Stomach (tissue), 9 donors: Measurements from ENCODE around the gene ABRACL. TPM values are rescaled to one million over a fixed set of nuclear protein-coding genes. Genes with fewer than 3 reads are reported as not detected.

Source experiments
- DNase-seq, 2 donors: peaks; one replicate each; pipeline versions ENCODE4 v3.0.0 to v3.0.0-alpha.2; 2013 to 2019
- H3K27ac ChIP-seq, 5 donors: fragments of 200-600 bp in 4 of 5; sonication (generic) in 4 of 5; one replicate each; pipeline ENCODE4 v1.5.1; 2013 to 2019; ENCODE audit warnings: mild to moderate bottlenecking in 1 of 5, moderate library complexity in 1 of 5
- H3K27me3 ChIP-seq, 3 donors: fragments of 200-600 bp; sonication (generic); one replicate each; pipeline ENCODE4 v1.5.1; 2017 to 2019; ENCODE audit warnings: mixed run types in 1 of 3
- H3K36me3 ChIP-seq, 4 donors: fragments of 200-600 bp; sonication (generic); 1 replicate in 3 of 4; 2 replicates in 1 of 4; pipeline ENCODE4 v1.5.1; 2016 to 2019
- H3K4me1 ChIP-seq, 4 donors: fragments of 200-600 bp; sonication (generic); one replicate each; pipeline ENCODE4 v1.5.1; 2016 to 2019
- H3K4me3 ChIP-seq, 4 donors: fragments of 200-600 bp; sonication (generic) in 3 of 4; one replicate each; pipeline ENCODE4 v1.5.1; 2016 to 2019; ENCODE audit warnings: mild to moderate bottlenecking in 1 of 4
- H3K9me3 ChIP-seq, 4 donors: fragments of 200-600 bp; sonication (generic); one replicate each; pipeline ENCODE4 v1.5.1; 2016 to 2019
- CTCF ChIP-seq, 7 experiments: fragments of 450-650 bp in 4 of 7; fragments of 200-600 bp in 3 of 7; sonication (generic) in 3 of 7; IDR thresholded peaks; one replicate each; pipeline ENCODE4 v1.5.1; 2016 to 2019; ENCODE audit warnings: antibody characterized with exemption in 7 of 7, control low read depth in 2 of 7, mild to moderate bottlenecking in 1 of 7
- EP300 ChIP-seq: sonication (generic); formaldehyde crosslinking; IDR thresholded peaks from one replicate; pipeline ENCODE4 v1.6.1; 2017; ENCODE audit warnings: antibody characterized with exemption
- POLR2A ChIP-seq, 4 donors: fragments of 450-650 bp; IDR thresholded peaks; one replicate each; pipeline ENCODE4 v1.6.1; 2016; ENCODE audit warnings: antibody characterized with exemption in 4 of 4, control low read depth in 2 of 4, mild to moderate bottlenecking in 1 of 4, moderate library complexity in 1 of 4
- POLR2AphosphoS5 ChIP-seq, 3 donors: sonication (generic); formaldehyde crosslinking; IDR thresholded peaks; one replicate each; pipeline ENCODE4 v1.6.1; 2016; ENCODE audit warnings: antibody characterized with exemption in 3 of 3
- WGBS, 5 donors: extraction: QIAGEN DNeasy Blood & Tissue Kit in 3 of 5; methylation state at CpG; one replicate each; pipeline versions ENCODE4 v1.1.5 to v1.1.7; 2013 to 2018; 5-methylcytosine and 5-hydroxymethylcytosine counted together
- intact Hi-C: fragments of 100-400 bp; cut with DNase I; formaldehyde crosslinking; loops from one replicate; pipeline ENCODE4 v1.15.1; 2023; ENCODE audit warnings: low total_unique reads
- polyA plus RNA-seq, 3 donors: library from polyadenylated mRNA; stranded (reverse); fragments of 200-250 nt; gene quantifications; one replicate each; pipeline ENCODE4 v1.2.3, GENCODE V29; 2013
- total RNA-seq, 5 donors: library from RNA; depleted of rRNA; stranded (reverse); fragments of >200 nt; gene quantifications; one replicate each; pipeline versions ENCODE4 v1.1.0 to v1.2.3, GENCODE V29; 2014 to 2016
- donor health status: healthy with polysubstance abuse.
- donor health status: Bipolar disorder and iron deficiency.
- donor health status: healthy.

ABRACL gene
- total and polyA plus RNA-seq, 8 donors: 16.2 to 99.9 (median 40.7) TPM; not detected in 2

- no peaks in the 10 kb centered on the region for H3K9me3 ChIP-seq
- no peaks in the 10 kb centered on the region for H3K36me3 ChIP-seq
- H3K27ac ChIP-seq: no peak overlapping the region
- H3K4me1 ChIP-seq: no peaks in the 10 kb centered on the region
- intact Hi-C loops: no loop called here
- no peaks in the 10 kb centered on the region for H3K27me3 ChIP-seq
- no peak for TF ChIP-seq POLR2A (IDR thresholded peaks at IDR 0.05)
- TF ChIP-seq EP300: no peak
- no peak for TF ChIP-seq CTCF (IDR thresholded peaks at IDR 0.05)
- TF ChIP-seq POLR2AphosphoS5 (IDR thresholded peaks at IDR 0.05): no peak
- 62 to 82% (median 76%) methylated on average over 3 of the region's 3 CpGs for WGBS, 5 donors
- no peak for DNase-seq
- H3K4me3 ChIP-seq: no peak overlapping the region
These were observed 24.8 kb downstream of the ABRACL start for GRCh38 chr6:139053382-139053781.

GRCh38 chr6:139054001-139054400, 25.5 kb downstream of the ABRACL start:
- H3K4me3 ChIP-seq: no peak overlapping the region
- no peaks in the 10 kb centered on the region for H3K9me3 ChIP-seq
- no peaks in the 10 kb centered on the region for H3K4me1 ChIP-seq
- H3K27ac ChIP-seq: no peak overlapping the region
- intact Hi-C loops: no loop called here
- TF ChIP-seq POLR2A (IDR thresholded peaks at IDR 0.05): no peak
- no peak for TF ChIP-seq EP300
- no peak for TF ChIP-seq POLR2AphosphoS5 (IDR thresholded peaks at IDR 0.05)
- TF ChIP-seq CTCF (IDR thresholded peaks at IDR 0.05): no peak
- no peak for DNase-seq
- no peaks in the 10 kb centered on the region for H3K36me3 ChIP-seq
- 66 to 75% (median 70%) methylated on average over 3 of the region's 3 CpGs for WGBS, 5 donors
- no peaks in the 10 kb centered on the region for H3K27me3 ChIP-seq

- Histone ChIP-seq H3K4me1 (no peaks in the 10 kb centered on the region), H3K36me3 (no peaks in the 10 kb centered on the region), H3K4me3 (no peak overlapping the region), H3K27ac (no peak overlapping the region), H3K9me3 (no peaks in the 10 kb centered on the region), H3K27me3 (no peaks in the 10 kb centered on the region)
- intact Hi-C loops: no loop called here
- DNase-seq: no peak
- TF ChIP-seq POLR2AphosphoS5 (IDR thresholded peaks at IDR 0.05) (no peak), CTCF (IDR thresholded peaks at IDR 0.05) (no peak), EP300 (no peak), POLR2A (IDR thresholded peaks at IDR 0.05) (no peak)
- 88 to 98% (median 95%) methylated on average over 2 of the region's 2 CpGs for WGBS, 5 donors
These were observed 27.2 kb downstream of the ABRACL start for GRCh38 chr6:139055709-139056108.

GRCh38 chr6:139058029-139058428, 29.5 kb downstream of the ABRACL start:
- H3K27me3 ChIP-seq: no peaks in the 10 kb centered on the region
- 78 to 84% (median 80%) methylated on average over 3 of the region's 3 CpGs for WGBS, 5 donors
- no peaks in the 10 kb centered on the region for H3K9me3 ChIP-seq
- intact Hi-C loops: no loop called here
- no peaks in the 10 kb centered on the region for H3K36me3 ChIP-seq
- H3K4me1 ChIP-seq: no peaks in the 10 kb centered on the region
- no peak overlapping the region for H3K4me3 ChIP-seq
- no peak overlapping the region for H3K27ac ChIP-seq
- no peak for TF ChIP-seq POLR2A (IDR thresholded peaks at IDR 0.05)
- no peak for TF ChIP-seq CTCF (IDR thresholded peaks at IDR 0.05)
- TF ChIP-seq EP300: no peak
- no peak for TF ChIP-seq POLR2AphosphoS5 (IDR thresholded peaks at IDR 0.05)
- no peak for DNase-seq
